GM12878 (cell line): Measurements from ENCODE around the gene LMLN.

ENCODE experiments used
- CREB1 ChIP-seq: IDR thresholded peaks from 2 replicates; pipeline ENCODE4 v1.6.1; 2012; ENCODE audit warnings: low read depth, mild to moderate bottlenecking, inconsistent platforms
- CTCF ChIP-seq, 3 experiments: IDR thresholded peaks in 2 of 3; conservative IDR thresholded peaks in 1 of 3; 2 replicates each; pipeline ENCODE4 v1.5.1; 2011; ENCODE audit warnings: low read depth in 3 of 3, low read length in 3 of 3, mild to moderate bottlenecking in 3 of 3, control low read depth in 2 of 3, moderate library complexity in 2 of 3, inconsistent platforms in 1 of 3, mixed read lengths in 1 of 3; ENCODE audit not compliant: control insufficient read depth in 2 of 3, insufficient read depth in 1 of 3; ENCODE audit errors: extremely low read depth in 1 of 3
- FOS ChIP-seq: IDR thresholded peaks from 3 replicates; pipeline ENCODE4 v1.6.1; 2011; ENCODE audit warnings: borderline replicate concordance; ENCODE audit not compliant: insufficient read length; ENCODE audit errors: extremely low read depth
- NKRF ChIP-seq: fragments of 450-650 bp; conservative IDR thresholded peaks from 2 replicates; pipeline ENCODE4 v1.6.1; 2017; ENCODE audit warnings: mild to moderate bottlenecking, moderate library complexity
- POLR2A ChIP-seq: IDR thresholded peaks from 2 replicates; pipeline ENCODE4 v1.6.1; 2011; ENCODE audit warnings: low read depth, mild to moderate bottlenecking, low read length
- POLR2AphosphoS2 ChIP-seq: IDR thresholded peaks from 2 replicates; pipeline ENCODE4 v1.6.1; 2011; ENCODE audit warnings: low read depth, mild to moderate bottlenecking, low read length, improper control_type of control experiment, moderate library complexity
- RCOR1 ChIP-seq: conservative IDR thresholded peaks from 2 replicates; pipeline ENCODE4 v1.6.1; 2012; ENCODE audit warnings: low read depth, low read length, improper control_type of control experiment
- RFX5 ChIP-seq: IDR thresholded peaks from 2 replicates; pipeline ENCODE4 v1.6.1; 2011; ENCODE audit warnings: low read depth, low read length, improper control_type of control experiment
- SPI1 ChIP-seq: IDR thresholded peaks from 2 replicates; pipeline ENCODE4 v1.6.1; 2011; ENCODE audit warnings: low read depth, mild to moderate bottlenecking, low read length, moderate library complexity, borderline replicate concordance; ENCODE audit not compliant: insufficient read depth
- ZNF24 ChIP-seq: fragments of 450-650 bp; IDR thresholded peaks from 2 replicates; pipeline ENCODE4 v1.6.1; 2017; ENCODE audit warnings: antibody characterized with exemption, mild to moderate bottlenecking
- ZNF274 ChIP-seq: IDR thresholded peaks from one replicate; pipeline ENCODE4 v1.8.0; 2011; ENCODE audit not compliant: insufficient read length, insufficient read depth
- TF ChIP-seq, protein P1 (sequence below): IDR thresholded peaks from 2 replicates; pipeline ENCODE4 v1.6.1; 2012; ENCODE audit warnings: low read depth, low read length, improper control_type of control experiment

DNA sequence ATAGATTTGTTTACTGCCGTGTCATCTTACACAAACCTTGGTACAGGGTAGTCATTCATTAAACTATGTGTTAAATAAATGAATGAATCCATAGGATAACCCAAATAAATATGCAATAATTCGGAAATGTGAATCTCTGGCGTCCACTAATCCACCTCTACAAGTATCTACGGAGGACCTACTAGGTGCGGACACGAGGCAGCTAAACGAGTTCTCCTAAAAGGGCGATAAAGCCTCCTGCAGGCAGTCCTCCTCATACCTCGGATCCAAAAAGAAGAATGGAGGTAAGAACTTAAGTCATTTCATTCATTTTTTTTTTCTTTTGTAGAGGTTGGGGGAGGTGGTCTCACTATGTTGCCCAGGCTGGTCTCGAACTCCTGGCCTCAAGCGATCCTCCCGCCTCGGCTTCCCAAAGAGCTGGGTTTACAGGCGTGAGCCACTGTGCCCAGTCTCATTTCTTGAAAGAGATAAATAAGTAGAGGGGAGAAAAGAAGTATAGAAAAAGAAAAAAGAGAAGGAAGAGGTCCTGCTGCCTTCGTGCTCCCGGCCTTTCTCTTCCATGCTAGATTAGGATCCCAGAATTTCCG, 10.7 kb upstream of the LMLN start:
- TF ChIP-seq ZNF274 (no peak), CTCF (IDR thresholded peaks at IDR 0.05 in 2 of 3, conservative IDR thresholded peaks at IDR 0.05 in 1 of 3; ENCODE audit: control insufficient read depth in 2 of 3, extremely low read depth in 1 of 3, insufficient read depth in 1 of 3, low read depth in 3 of 3, low read length in 3 of 3) (no peak), POLR2AphosphoS2 (no peak), SPI1 (no peak), POLR2A (no peak), RFX5 (no peak), ZNF24 (no peak), CREB1 (no peak), RCOR1 (no peak), FOS (no peak), NKRF (no peak)
- TF ChIP-seq, protein P1, sequence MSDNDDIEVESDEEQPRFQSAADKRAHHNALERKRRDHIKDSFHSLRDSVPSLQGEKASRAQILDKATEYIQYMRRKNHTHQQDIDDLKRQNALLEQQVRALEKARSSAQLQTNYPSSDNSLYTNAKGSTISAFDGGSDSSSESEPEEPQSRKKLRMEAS, result no peak
